ENCODE measurements around the gene C19orf81. TPM values are rescaled to one million over a fixed set of nuclear protein-coding genes. Genes with fewer than 3 reads are reported as not detected.

C19orf81 gene
- total and polyA plus RNA-seq, 7 donors: 0.50 to 1.8 (median 1.0) TPM; not detected in 3

DNA sequence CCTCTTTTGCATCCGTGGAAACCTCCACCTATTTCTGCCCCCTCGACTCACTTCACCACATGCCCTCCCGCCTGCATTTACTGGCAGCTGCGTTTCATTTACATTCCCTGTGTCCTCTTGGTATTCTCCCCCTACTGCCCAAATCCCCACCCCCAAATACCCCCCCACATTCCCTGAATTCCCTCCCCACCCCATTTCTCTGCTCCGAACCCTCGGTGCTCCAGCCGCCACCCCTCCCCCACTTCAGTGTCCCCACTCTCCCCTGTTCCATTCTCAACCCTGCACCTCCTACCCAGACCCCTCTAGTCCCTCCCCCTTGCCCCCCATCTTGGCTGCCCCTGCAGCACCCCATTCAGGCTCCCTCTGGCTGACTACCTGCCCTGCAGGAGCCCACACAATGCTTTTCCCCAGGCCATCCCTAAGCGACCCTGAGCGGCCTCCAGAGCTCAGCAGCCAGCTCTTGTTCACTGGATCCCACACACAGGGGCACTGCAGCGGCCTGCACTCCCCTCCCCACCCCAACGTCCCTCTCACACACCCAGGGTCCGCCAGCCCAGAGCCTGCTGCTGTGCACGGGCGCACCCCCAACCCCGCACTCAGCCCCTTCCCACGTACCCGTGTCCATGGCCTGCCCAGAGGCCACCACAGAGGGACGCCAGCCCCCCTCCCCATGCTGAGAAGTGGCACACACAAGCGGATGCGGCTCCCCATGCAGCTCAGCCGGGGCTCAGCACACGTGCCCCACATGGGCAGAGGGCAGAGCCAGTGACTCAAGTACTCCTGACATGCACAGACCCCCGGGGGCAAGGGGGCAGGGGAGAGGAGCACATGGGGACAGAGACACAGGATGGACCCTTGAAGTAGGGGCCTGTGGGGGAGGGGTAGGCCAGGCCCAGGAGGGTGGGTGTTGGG lies 44.1 kb downstream of the C19orf81 start:
- Histone ChIP-seq H3K36me3 (ENCODE audit: insufficient read depth in 1 of 2, low read depth in 1 of 2) (no peaks in the 10 kb centered on the region), H3K4me1 (no peaks in the 10 kb centered on the region), H3K4me3 (no peak overlapping the region), H3K27ac (no peak overlapping the region), H3K9me3 (no peaks in the 10 kb centered on the region), H3K27me3 (ENCODE audit: insufficient read depth in 3 of 3, low read length in 2 of 3) (peaks cover 0 to 46% (median 20%) of the 10 kb centered on the region in 3 donors)
- intact Hi-C loops (cut with DNase I): no loop called here
- WGBS, 3 donors: 5 to 9% (median 6%) methylated on average over 20 to 23 of the region's 23 CpGs
- TF ChIP-seq, protein P1, sequence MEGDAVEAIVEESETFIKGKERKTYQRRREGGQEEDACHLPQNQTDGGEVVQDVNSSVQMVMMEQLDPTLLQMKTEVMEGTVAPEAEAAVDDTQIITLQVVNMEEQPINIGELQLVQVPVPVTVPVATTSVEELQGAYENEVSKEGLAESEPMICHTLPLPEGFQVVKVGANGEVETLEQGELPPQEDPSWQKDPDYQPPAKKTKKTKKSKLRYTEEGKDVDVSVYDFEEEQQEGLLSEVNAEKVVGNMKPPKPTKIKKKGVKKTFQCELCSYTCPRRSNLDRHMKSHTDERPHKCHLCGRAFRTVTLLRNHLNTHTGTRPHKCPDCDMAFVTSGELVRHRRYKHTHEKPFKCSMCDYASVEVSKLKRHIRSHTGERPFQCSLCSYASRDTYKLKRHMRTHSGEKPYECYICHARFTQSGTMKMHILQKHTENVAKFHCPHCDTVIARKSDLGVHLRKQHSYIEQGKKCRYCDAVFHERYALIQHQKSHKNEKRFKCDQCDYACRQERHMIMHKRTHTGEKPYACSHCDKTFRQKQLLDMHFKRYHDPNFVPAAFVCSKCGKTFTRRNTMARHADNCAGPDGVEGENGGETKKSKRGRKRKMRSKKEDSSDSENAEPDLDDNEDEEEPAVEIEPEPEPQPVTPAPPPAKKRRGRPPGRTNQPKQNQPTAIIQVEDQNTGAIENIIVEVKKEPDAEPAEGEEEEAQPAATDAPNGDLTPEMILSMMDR (IDR thresholded peaks at IDR 0.05): no peak
- ATAC-seq (no peak), DNase-seq (peak in 1 of 2 donors; percentile 29)

DNA sequence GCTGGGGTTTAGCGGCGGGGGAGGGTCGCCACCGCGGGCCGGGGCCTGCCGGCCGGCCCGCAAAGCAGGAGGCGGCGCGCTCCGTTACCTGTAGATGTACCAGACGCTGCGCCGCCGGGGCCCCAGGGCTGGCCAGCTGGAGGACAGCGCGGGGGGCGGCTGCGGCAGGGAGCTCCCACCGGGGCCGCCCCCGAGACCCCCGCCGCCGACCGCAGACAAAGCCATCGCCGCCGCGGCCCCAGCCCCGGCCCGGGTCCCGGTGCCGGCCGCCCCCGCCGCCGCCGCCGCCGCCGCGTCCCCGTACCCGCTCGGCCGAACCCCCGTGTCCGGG lies 45.5 kb downstream of the C19orf81 start:
- intact Hi-C loops (cut with DNase I): no loop called here
- Histone ChIP-seq H3K36me3 (ENCODE audit: insufficient read depth in 1 of 2, low read depth in 1 of 2) (no peaks in the 10 kb centered on the region), H3K4me1 (no peaks in the 10 kb centered on the region), H3K4me3 (no peak overlapping the region), H3K9me3 (no peaks in the 10 kb centered on the region), H3K27me3 (ENCODE audit: insufficient read depth in 3 of 3, low read length in 2 of 3) (peaks cover 0 to 46% (median 20%) of the 10 kb centered on the region in 3 donors), H3K27ac (no peak overlapping the region)
- no peak for ATAC-seq
- TF ChIP-seq, protein P1 (IDR thresholded peaks at IDR 0.05): no peak
- DNase-seq: peak in 1 of 2 donors; percentile 20
- WGBS, 3 donors: 2 to 4% (median 3%) methylated on average over 10 to 51 of the region's 51 CpGs

DNA sequence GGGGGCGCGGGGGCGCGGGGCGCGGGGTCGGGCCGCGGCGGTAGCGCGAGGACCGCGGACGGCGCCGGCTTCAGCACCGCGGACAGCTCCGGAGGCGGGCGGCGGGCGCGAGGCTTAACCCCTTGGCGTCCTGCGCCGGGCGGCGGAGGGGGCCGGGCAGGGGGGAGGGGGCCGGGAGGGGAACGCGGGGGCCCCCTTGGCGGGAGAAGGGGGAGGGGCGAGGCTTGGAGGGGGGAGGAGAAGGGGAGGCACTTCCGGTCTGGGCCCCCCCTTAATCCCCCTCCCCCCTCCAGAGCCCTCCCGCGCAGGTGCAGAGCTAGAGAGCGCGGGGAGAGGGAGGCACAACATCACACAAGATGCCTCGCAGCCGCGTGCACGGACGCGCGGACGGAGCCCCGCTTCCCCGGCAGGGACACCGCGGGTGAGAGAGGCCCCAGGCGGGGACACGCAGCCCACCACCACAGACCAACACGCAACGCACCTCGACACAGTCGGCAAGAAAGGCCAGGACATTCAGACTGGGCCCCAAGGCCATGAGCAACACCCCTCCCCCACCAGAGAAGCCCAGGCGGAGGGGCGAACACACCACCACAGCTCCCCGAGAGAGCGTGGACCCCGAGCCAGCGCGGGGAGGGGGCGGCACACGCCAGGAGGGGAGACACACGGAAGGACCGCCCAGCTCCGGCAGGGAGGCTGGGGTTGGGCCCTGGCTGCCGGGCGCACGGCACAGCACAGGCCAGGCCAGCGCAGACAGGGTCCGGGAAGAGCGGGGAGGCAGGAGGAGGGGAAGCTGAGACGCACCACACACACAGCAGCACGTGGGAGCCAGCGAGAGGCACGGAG lies 46.2 kb downstream of the C19orf81 start:
- no peak overlapping the region for H3K27ac ChIP-seq
- no peaks in the 10 kb centered on the region for H3K4me1 ChIP-seq
- DNase-seq (peak in 1 of 2 donors; percentile 45), ATAC-seq (no peak)
- H3K4me3 ChIP-seq: no peak overlapping the region
- H3K27me3 ChIP-seq (ENCODE audit: insufficient read depth in 3 of 3, low read length in 2 of 3): peaks cover 0 to 46% (median 20%) of the 10 kb centered on the region in 3 donors
- 2 to 3% (median 2%) methylated on average over 38 to 77 of the region's 81 CpGs for WGBS, 3 donors
- TF ChIP-seq, protein P1 (IDR thresholded peaks at IDR 0.05): no peak
- H3K9me3 ChIP-seq: no peaks in the 10 kb centered on the region
- no peaks in the 10 kb centered on the region for H3K36me3 ChIP-seq (ENCODE audit: insufficient read depth in 1 of 2, low read depth in 1 of 2)
- intact Hi-C loops (cut with DNase I): no loop called here

DNA sequence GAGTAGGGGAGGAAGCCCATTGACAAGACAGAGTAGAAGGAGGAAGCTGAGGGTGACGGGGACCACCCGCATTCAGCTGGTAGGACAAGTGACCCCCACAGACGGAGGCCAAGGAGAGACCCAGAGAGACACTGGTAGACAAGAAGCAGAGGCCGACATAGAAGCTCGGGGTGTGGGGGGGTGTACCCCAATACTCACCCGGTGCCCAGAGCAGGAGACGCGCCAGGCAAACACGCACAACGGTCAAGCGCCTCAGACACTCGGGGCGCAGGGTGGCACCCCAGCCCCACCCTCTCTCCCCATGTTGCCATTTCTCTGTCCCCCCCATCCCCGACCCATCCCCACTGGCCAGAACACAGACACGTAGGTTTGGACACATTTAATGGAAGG lies 46.8 kb downstream of the C19orf81 start:
- 51 to 66% (median 53%) methylated on average over 14 to 15 of the region's 15 CpGs for WGBS, 3 donors
- Histone ChIP-seq H3K36me3 (ENCODE audit: insufficient read depth in 1 of 2, low read depth in 1 of 2) (no peaks in the 10 kb centered on the region), H3K27me3 (ENCODE audit: insufficient read depth in 3 of 3, low read length in 2 of 3) (peaks cover 0 to 42% (median 20%) of the 10 kb centered on the region in 3 donors), H3K9me3 (no peaks in the 10 kb centered on the region), H3K4me1 (no peaks in the 10 kb centered on the region), H3K4me3 (no peak overlapping the region), H3K27ac (no peak overlapping the region)
- DNase-seq (no peak), ATAC-seq (no peak)
- intact Hi-C loops (cut with DNase I): no loop called here
- TF ChIP-seq, protein P1 (IDR thresholded peaks at IDR 0.05): no peak
